Prostate gland (tissue), 2 donors: ENCODE measurements around the gene POU2AF2.

ENCODE experiments used
- CTCF ChIP-seq, 4 experiments: fragments of 200-600 bp in 2 of 4; fragments of 450-650 bp in 2 of 4; sonication (generic) in 2 of 4; IDR thresholded peaks; 1 replicate in 3 of 4; 2 replicates in 1 of 4; pipeline ENCODE4 v1.5.1; 2016 to 2019; ENCODE audit warnings: antibody characterized with exemption in 4 of 4, mild to moderate bottlenecking in 2 of 4, moderate library complexity in 2 of 4
- POLR2A ChIP-seq: fragments of 450-650 bp; IDR thresholded peaks from one replicate; pipeline ENCODE4 v1.6.1; 2016; ENCODE audit warnings: antibody characterized with exemption, mild to moderate bottlenecking
- POLR2AphosphoS5 ChIP-seq: sonication (generic); formaldehyde crosslinking; IDR thresholded peaks from one replicate; pipeline ENCODE4 v1.6.1; 2017; ENCODE audit warnings: antibody characterized with exemption

GRCh38 chr11:111322534-111322933, 77.0 kb downstream of the POU2AF2 start:
- no peak for TF ChIP-seq POLR2A
- no peak for TF ChIP-seq CTCF (IDR thresholded peaks at IDR 0.05)
- TF ChIP-seq POLR2AphosphoS5 = no peak
